ENCODE measurements around the gene SLC35A3. TPM values are rescaled to one million over a fixed set of nuclear protein-coding genes. Genes with fewer than 3 reads are reported as not detected.

SLC35A3 gene
- total RNA-seq: 14.3 and 16.5 TPM in 2 replicates
- long read RNA-seq, full-length matches to known transcripts: 2 of 3 reads
- long read RNA-seq, partial matches to known transcripts: 0 of 3 reads
- long read RNA-seq, other reads (novel, unspliced or antisense): 1 of 3 reads

DNA sequence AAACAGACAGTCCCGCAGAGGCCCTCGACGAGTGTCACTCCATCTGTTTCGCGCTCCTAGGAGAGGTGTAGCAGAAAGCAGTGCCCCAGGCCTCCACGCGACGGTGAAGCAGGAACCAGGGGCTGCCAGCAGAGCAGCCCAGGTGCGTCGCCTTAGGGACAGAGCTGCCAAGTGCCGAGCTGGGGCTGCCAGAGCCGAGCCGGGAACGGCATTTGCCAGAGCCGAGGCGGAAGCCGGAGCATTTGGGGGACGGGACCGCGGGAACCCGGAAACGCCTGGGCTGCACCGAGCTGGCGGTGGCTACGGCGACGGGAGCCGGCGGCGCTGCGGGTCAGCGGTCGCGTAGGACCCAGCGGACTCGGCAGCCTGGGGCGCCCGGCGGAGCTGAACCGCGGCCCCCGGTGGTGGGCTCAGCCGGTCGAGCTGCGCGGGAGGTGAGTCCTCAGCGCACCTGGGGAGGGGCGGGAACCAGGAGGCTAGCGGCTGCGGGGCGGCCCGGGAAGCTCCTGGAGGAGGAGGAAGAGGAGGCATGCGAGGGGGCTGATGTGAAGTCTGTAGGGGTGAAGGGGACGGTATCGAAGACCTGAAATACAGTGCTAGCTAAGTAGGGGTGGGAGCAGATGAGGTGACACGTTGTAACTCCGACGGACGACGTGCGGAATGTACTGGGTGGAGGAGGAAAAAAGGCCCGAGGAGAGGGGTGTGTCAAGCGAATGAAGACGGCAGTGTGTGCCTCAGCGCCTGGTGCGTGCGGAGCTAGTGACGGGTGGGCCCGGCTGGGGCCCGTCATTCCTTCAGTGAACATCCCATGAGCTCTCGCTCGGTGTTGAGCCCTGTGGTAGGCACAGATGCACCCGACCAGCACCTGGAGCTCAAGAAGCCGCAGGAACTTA, at the start of gene SLC35A3:
SLC35A3 (plus strand) TSS at position 268 of the 893 bp plus-strand sequence. CDS start 23,559 bp downstream, outside the sequence.
- Mint-ChIP-seq H3K9me3 (ENCODE audit: low read depth) (no peaks in the 10 kb centered on the region), H3K27ac (peak within 1 kb of the TSS; percentile 93), H3K36me3 (ENCODE audit: insufficient read depth) (no peaks in the 10 kb centered on the region), H3K4me1 (ENCODE audit: low read depth) (peaks cover 19% of the 10 kb centered on the region), H3K27me3 (no peaks in the 10 kb centered on the region), H3K4me3 (ENCODE audit: low read depth) (peak within 1 kb of the TSS; percentile 99)
- peak; percentile 77 for DNase-seq (ENCODE audit: low spot score, unreplicated experiment)
- TF ChIP-seq, protein P1, sequence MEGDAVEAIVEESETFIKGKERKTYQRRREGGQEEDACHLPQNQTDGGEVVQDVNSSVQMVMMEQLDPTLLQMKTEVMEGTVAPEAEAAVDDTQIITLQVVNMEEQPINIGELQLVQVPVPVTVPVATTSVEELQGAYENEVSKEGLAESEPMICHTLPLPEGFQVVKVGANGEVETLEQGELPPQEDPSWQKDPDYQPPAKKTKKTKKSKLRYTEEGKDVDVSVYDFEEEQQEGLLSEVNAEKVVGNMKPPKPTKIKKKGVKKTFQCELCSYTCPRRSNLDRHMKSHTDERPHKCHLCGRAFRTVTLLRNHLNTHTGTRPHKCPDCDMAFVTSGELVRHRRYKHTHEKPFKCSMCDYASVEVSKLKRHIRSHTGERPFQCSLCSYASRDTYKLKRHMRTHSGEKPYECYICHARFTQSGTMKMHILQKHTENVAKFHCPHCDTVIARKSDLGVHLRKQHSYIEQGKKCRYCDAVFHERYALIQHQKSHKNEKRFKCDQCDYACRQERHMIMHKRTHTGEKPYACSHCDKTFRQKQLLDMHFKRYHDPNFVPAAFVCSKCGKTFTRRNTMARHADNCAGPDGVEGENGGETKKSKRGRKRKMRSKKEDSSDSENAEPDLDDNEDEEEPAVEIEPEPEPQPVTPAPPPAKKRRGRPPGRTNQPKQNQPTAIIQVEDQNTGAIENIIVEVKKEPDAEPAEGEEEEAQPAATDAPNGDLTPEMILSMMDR (IDR thresholded peaks at IDR 0.05; ENCODE audit: unreplicated experiment): no peak

DNA sequence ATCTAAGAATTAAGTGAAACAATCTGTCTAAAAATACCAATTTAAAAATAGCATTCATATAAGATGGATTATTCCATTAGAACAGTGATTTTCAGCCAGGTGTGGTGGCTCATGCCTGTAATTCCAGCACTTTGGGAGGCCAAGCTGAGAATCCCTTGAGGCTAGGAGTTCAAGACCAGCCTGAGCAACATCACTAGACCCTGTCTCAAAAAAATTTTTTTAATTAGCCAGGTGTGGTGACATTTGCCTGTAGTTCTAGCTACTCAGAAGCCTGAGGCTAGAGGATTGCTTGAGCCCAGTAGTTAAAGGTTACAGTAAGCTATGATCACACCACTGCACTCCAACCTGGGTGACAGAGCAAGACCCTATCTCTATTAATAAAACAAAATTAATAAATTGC, 35.0 kb upstream of the SLC35A3 start:
- H3K27me3 Mint-ChIP-seq: no peaks in the 10 kb centered on the region

DNA sequence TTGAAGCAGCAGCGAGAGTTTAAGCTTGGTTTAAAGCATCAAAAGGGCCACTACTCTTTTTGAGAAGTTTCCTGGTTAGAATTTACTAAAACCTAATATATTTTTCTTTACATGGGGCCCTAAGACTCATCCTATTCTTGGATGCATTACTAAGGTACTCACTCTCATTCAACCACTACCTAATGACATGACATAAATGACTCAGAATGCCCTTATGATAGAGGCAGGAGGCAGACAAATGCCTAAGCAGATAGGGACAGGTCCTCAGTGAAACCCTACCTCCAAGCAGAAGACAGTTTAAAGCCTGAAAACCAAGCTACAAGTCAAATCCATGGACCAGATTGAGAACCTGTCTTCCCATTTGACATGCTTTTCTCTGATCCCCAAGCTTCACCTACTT, 34.3 kb upstream of the SLC35A3 start:
- Mint-ChIP-seq H3K4me1 (ENCODE audit: low read depth) (no peaks in the 10 kb centered on the region), H3K27ac (no peak overlapping the region), H3K27me3 (no peaks in the 10 kb centered on the region), H3K4me3 (ENCODE audit: low read depth) (no peak overlapping the region), H3K9me3 (ENCODE audit: low read depth) (no peaks in the 10 kb centered on the region), H3K36me3 (ENCODE audit: insufficient read depth) (no peaks in the 10 kb centered on the region)
- no peak for DNase-seq (ENCODE audit: low spot score, unreplicated experiment)
- TF ChIP-seq, protein P1 (IDR thresholded peaks at IDR 0.05; ENCODE audit: unreplicated experiment): no peak

More for the DNA sequence above, 35.0 kb upstream of the SLC35A3 start:
- TF ChIP-seq, protein P1 (IDR thresholded peaks at IDR 0.05; ENCODE audit: unreplicated experiment): no peak
- DNase-seq (ENCODE audit: low spot score, unreplicated experiment): no peak
- H3K4me3 Mint-ChIP-seq (ENCODE audit: low read depth): no peak overlapping the region
- H3K36me3 Mint-ChIP-seq (ENCODE audit: insufficient read depth): no peaks in the 10 kb centered on the region
- H3K9me3 Mint-ChIP-seq (ENCODE audit: low read depth): no peaks in the 10 kb centered on the region
- H3K4me1 Mint-ChIP-seq (ENCODE audit: low read depth): no peaks in the 10 kb centered on the region
- H3K27ac Mint-ChIP-seq: no peak overlapping the region

DNA sequence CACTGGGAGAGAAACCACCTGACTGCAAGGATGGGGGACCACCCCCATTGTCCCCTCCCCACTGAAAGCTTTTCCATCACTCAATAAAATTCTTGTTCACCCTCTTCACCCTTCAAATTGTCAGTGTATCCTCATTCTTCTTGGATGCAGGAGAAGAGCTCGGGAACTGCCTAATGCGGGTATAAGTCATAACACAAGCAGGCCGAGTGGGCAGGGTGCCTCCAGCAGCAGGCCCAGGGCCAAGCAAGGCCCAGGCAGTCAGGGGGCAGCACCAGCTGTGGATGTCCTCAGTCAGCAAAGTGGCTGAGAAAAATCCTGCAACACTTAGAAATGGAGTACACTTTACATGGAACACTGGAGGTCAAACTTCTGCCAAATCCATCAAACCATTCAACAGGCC, 33.7 kb upstream of the SLC35A3 start:
- TF ChIP-seq, protein P1 (IDR thresholded peaks at IDR 0.05; ENCODE audit: unreplicated experiment): no peak
- H3K27ac Mint-ChIP-seq: no peak overlapping the region
- DNase-seq (ENCODE audit: low spot score, unreplicated experiment): no peak
- no peak overlapping the region for H3K4me3 Mint-ChIP-seq (ENCODE audit: low read depth)
- no peaks in the 10 kb centered on the region for H3K27me3 Mint-ChIP-seq
- H3K36me3 Mint-ChIP-seq (ENCODE audit: insufficient read depth): no peaks in the 10 kb centered on the region
- no peaks in the 10 kb centered on the region for H3K9me3 Mint-ChIP-seq (ENCODE audit: low read depth)
- H3K4me1 Mint-ChIP-seq (ENCODE audit: low read depth): no peaks in the 10 kb centered on the region

DNA sequence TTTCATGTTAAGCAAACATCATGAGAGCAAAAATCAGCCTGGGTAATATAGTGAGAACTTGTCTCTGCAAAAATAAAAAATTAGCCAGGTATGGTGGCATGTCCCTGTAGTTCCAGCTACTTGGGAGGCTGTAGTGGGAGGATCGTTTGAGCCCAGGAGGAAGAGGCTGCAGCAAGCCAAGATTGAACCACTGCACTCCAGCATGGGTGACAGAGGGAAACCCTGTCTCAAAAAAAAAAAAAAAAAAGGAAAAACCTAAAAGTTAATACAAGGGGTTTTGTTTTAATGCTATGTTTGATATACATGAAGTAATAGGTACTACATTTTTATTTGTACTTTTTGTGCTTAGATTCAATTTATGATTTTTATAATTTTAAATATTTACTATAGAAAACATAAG, 27.1 kb upstream of the SLC35A3 start:
- no peak for DNase-seq (ENCODE audit: low spot score, unreplicated experiment)
- no peak overlapping the region for H3K27ac Mint-ChIP-seq
- no peaks in the 10 kb centered on the region for H3K36me3 Mint-ChIP-seq (ENCODE audit: insufficient read depth)
- H3K9me3 Mint-ChIP-seq (ENCODE audit: low read depth): no peaks in the 10 kb centered on the region
- H3K4me1 Mint-ChIP-seq (ENCODE audit: low read depth): peaks cover 9% of the 10 kb centered on the region
- no peaks in the 10 kb centered on the region for H3K27me3 Mint-ChIP-seq
- TF ChIP-seq, protein P1 (IDR thresholded peaks at IDR 0.05; ENCODE audit: unreplicated experiment): no peak
- no peak overlapping the region for H3K4me3 Mint-ChIP-seq (ENCODE audit: low read depth)
